Effector memory CD8-positive, alpha-beta T cell (primary cell): Measurements from ENCODE around the gene SLC6A12.
A peak's percentile ranks its signal among the peaks of the same experiment; 100 is the strongest.
"Not testable (repeated sequence)": the region's sequence is repeated elsewhere in the genome, so short reads cannot be mapped to it uniquely, and the experiment has no call there.

Source experiments
- ATAC-seq: fragments of 150-1000 bp; cut with Tn5 transposase; replicated peaks from 2 replicates; pipeline ENCODE4 v1.10.0; 2021; ENCODE audit warnings: mild to moderate bottlenecking, moderate library complexity
- DNase-seq, 3 experiments: peaks; one replicate each; pipeline ENCODE4 v3.0.0; 2021
- H3K27ac Mint-ChIP-seq, 2 donors: one replicate each; pipeline ENCODE4 v1.8.0; 2022; ENCODE audit warnings: mild to moderate bottlenecking in 2 of 2, mixed read lengths in 2 of 2, moderate library complexity in 2 of 2
- H3K27me3 Mint-ChIP-seq, 2 donors: one replicate each; pipeline ENCODE4 v1.8.0; 2022; ENCODE audit warnings: mixed read lengths in 2 of 2
- H3K36me3 Mint-ChIP-seq: one replicate; pipeline ENCODE4 v1.8.0; 2022; ENCODE audit warnings: mild to moderate bottlenecking, moderate library complexity, mixed read lengths; ENCODE audit not compliant: insufficient read depth
- H3K4me1 Mint-ChIP-seq, 2 donors: one replicate each; pipeline ENCODE4 v1.8.0; 2022; ENCODE audit warnings: low read depth in 2 of 2, mixed read lengths in 2 of 2
- H3K4me3 Mint-ChIP-seq, 2 donors: one replicate each; pipeline ENCODE4 v1.8.0; 2022; ENCODE audit warnings: mild to moderate bottlenecking in 2 of 2, mixed read lengths in 2 of 2, moderate library complexity in 2 of 2
- H3K9me3 Mint-ChIP-seq, 2 donors: one replicate each; pipeline ENCODE4 v1.8.0; 2022; ENCODE audit warnings: mixed read lengths in 2 of 2

Gene SLC6A12

GRCh38 chr12:196436-196835 is 17.5 kb downstream of the SLC6A12 start:
- DNase-seq (no peak), ATAC-seq (no peak)
- Mint-ChIP-seq H3K4me3 (no peak overlapping the region), H3K27me3 (peaks cover 67 to 68% of the 10 kb centered on the region in 2 donors), H3K9me3 (no peaks in the 10 kb centered on the region), H3K36me3 (no peaks in the 10 kb centered on the region), H3K27ac (no peak overlapping the region), H3K4me1 (no peaks in the 10 kb centered on the region)

- no peak overlapping the region for H3K4me3 Mint-ChIP-seq
- DNase-seq (no peak), ATAC-seq (no peak)
- no peaks in the 10 kb centered on the region for H3K4me1 Mint-ChIP-seq
- peaks cover 63 to 66% of the 10 kb centered on the region in 2 donors for H3K27me3 Mint-ChIP-seq
- no peaks in the 10 kb centered on the region for H3K9me3 Mint-ChIP-seq
- no peak overlapping the region for H3K27ac Mint-ChIP-seq
- H3K36me3 Mint-ChIP-seq = no peaks in the 10 kb centered on the region
Measured at GRCh38 chr12:195951-196350, 18.0 kb downstream of the SLC6A12 start.

- Mint-ChIP-seq H3K27ac (no peak overlapping the region), H3K4me1 (no peaks in the 10 kb centered on the region), H3K36me3 (no peaks in the 10 kb centered on the region), H3K27me3 (peaks cover 62 to 68% of the 10 kb centered on the region in 2 donors), H3K9me3 (no peaks in the 10 kb centered on the region), H3K4me3 (no peak overlapping the region)
- no peak for ATAC-seq
- no peak for DNase-seq
Measured at GRCh38 chr12:195156-195555, 18.8 kb downstream of the SLC6A12 start.

GRCh38 chr12:194276-194675 is 19.7 kb downstream of the SLC6A12 start:
- no peak for ATAC-seq

GRCh38 chr12:193261-193660 is 20.7 kb downstream of the SLC6A12 start:
- H3K36me3 Mint-ChIP-seq = no peaks in the 10 kb centered on the region
- ATAC-seq (no peak), DNase-seq (no peak)
- H3K9me3 Mint-ChIP-seq = no peaks in the 10 kb centered on the region
- H3K27me3 Mint-ChIP-seq = peaks cover 65 to 73% of the 10 kb centered on the region in 2 donors
- peaks cover 0 to 4% of the 10 kb centered on the region in 2 donors for H3K4me1 Mint-ChIP-seq
- H3K4me3 Mint-ChIP-seq = no peak overlapping the region
- no peak overlapping the region for H3K27ac Mint-ChIP-seq

More at GRCh38 chr12:194276-194675, 19.7 kb downstream of the SLC6A12 start:
- Mint-ChIP-seq H3K27me3 (peaks cover 65 to 76% of the 10 kb centered on the region in 2 donors), H3K4me1 (no peaks in the 10 kb centered on the region), H3K4me3 (no peak overlapping the region), H3K27ac (no peak overlapping the region), H3K9me3 (no peaks in the 10 kb centered on the region), H3K36me3 (no peaks in the 10 kb centered on the region)
- DNase-seq = no peak

- Mint-ChIP-seq H3K4me1 (peaks cover 0 to 4% of the 10 kb centered on the region in 2 donors), H3K27ac (no peak overlapping the region), H3K4me3 (no peak overlapping the region), H3K27me3 (peaks cover 48 to 63% of the 10 kb centered on the region in 2 donors), H3K36me3 (no peaks in the 10 kb centered on the region), H3K9me3 (no peaks in the 10 kb centered on the region)
- no peak for ATAC-seq
- DNase-seq = no peak
Measured at GRCh38 chr12:191541-191940, 22.4 kb downstream of the SLC6A12 start.

GRCh38 chr12:190881-191280 is 23.1 kb downstream of the SLC6A12 start:
- peaks cover 0 to 4% of the 10 kb centered on the region in 2 donors for H3K4me1 Mint-ChIP-seq
- no peak overlapping the region for H3K4me3 Mint-ChIP-seq
- no peaks in the 10 kb centered on the region for H3K36me3 Mint-ChIP-seq
- no peak overlapping the region for H3K27ac Mint-ChIP-seq
- H3K9me3 Mint-ChIP-seq = no peaks in the 10 kb centered on the region
- H3K27me3 Mint-ChIP-seq = peaks cover 48 to 65% of the 10 kb centered on the region in 2 donors
- ATAC-seq (no peak), DNase-seq (no peak)

GRCh38 chr12:189622-189962 is 24.4 kb downstream of the SLC6A12 start:
- Mint-ChIP-seq H3K4me3 (no peak overlapping the region), H3K9me3 (no peaks in the 10 kb centered on the region), H3K27me3 (peaks cover 53 to 67% of the 10 kb centered on the region in 2 donors), H3K36me3 (no peaks in the 10 kb centered on the region), H3K4me1 (peaks cover 4% of the 10 kb centered on the region in 2 donors), H3K27ac (no peak overlapping the region)
- DNase-seq (no peak), ATAC-seq (no peak)

- Mint-ChIP-seq H3K36me3 (no peaks in the 10 kb centered on the region), H3K4me1 (peaks cover 4% of the 10 kb centered on the region in 2 donors), H3K9me3 (no peaks in the 10 kb centered on the region), H3K27me3 (peaks cover 51 to 69% of the 10 kb centered on the region in 2 donors), H3K4me3 (peak overlapping the region; percentile 51 to 70), H3K27ac (peak overlapping the region in 1 of 2 donors; percentile 23)
- DNase-seq (no peak), ATAC-seq (peak; percentile 64)
Measured at GRCh38 chr12:188910-189621, 24.9 kb downstream of the SLC6A12 start.

GRCh38 chr12:187986-188909 is 25.7 kb downstream of the SLC6A12 start:
- H3K27ac Mint-ChIP-seq = peak overlapping the region in 1 of 2 donors; percentile 23
- peaks cover 55 to 75% of the 10 kb centered on the region in 2 donors for H3K27me3 Mint-ChIP-seq
- H3K9me3 Mint-ChIP-seq, H3K36me3 Mint-ChIP-seq, H3K4me1 Mint-ChIP-seq, ATAC-seq, DNase-seq: not testable (repeated sequence)
- H3K4me3 Mint-ChIP-seq = peak overlapping the region; percentile 51 to 70

GRCh38 chr12:186006-186625 is 27.8 kb downstream of the SLC6A12 start:
- Mint-ChIP-seq H3K27me3 (peaks cover 41 to 72% of the 10 kb centered on the region in 2 donors), H3K27ac (no peak overlapping the region), H3K4me1 (peaks cover 4% of the 10 kb centered on the region in 2 donors), H3K4me3 (no peak overlapping the region), H3K36me3 (no peaks in the 10 kb centered on the region), H3K9me3 (no peaks in the 10 kb centered on the region)
- ATAC-seq = no peak
- DNase-seq = no peak

- DNase-seq = no peak
- no peak for ATAC-seq
- peaks cover 4% of the 10 kb centered on the region in 2 donors for H3K4me1 Mint-ChIP-seq
- H3K4me3 Mint-ChIP-seq = no peak overlapping the region
- H3K27me3 Mint-ChIP-seq = peaks cover 39 to 66% of the 10 kb centered on the region in 2 donors
- no peaks in the 10 kb centered on the region for H3K9me3 Mint-ChIP-seq
- H3K36me3 Mint-ChIP-seq = no peaks in the 10 kb centered on the region
- H3K27ac Mint-ChIP-seq = no peak overlapping the region
Measured at GRCh38 chr12:185576-185955, 28.4 kb downstream of the SLC6A12 start.

GRCh38 chr12:184811-185575 is 29.0 kb downstream of the SLC6A12 start:
- no peaks in the 10 kb centered on the region for H3K9me3 Mint-ChIP-seq
- no peak overlapping the region for H3K4me3 Mint-ChIP-seq
- ATAC-seq (no peak), DNase-seq (no peak)
- H3K27ac Mint-ChIP-seq = no peak overlapping the region
- H3K4me1 Mint-ChIP-seq = peaks cover 8 to 9% of the 10 kb centered on the region in 2 donors
- peaks cover 37 to 65% of the 10 kb centered on the region in 2 donors for H3K27me3 Mint-ChIP-seq
- peaks cover under 1% of the 10 kb centered on the region for H3K36me3 Mint-ChIP-seq
